GM12878 (cell line): ENCODE measurements around the gene TIPIN. TPM values are rescaled to one million over a fixed set of nuclear protein-coding genes. Genes with fewer than 3 reads are reported as not detected.

ENCODE experiments used
- BCL11A ChIP-seq: IDR thresholded peaks from 2 replicates; pipeline ENCODE4 v1.6.1; 2011; ENCODE audit warnings: low read depth, low read length
- BRCA1 ChIP-seq: IDR thresholded peaks from 2 replicates; pipeline ENCODE4 v1.6.1; 2011; ENCODE audit warnings: low read depth, low read length, improper control_type of control experiment
- CBFB ChIP-seq: IDR thresholded peaks from 2 replicates; pipeline ENCODE4 v1.6.1; 2016; ENCODE audit warnings: antibody characterized with exemption, low read depth
- CREB1 ChIP-seq: IDR thresholded peaks from 2 replicates; pipeline ENCODE4 v1.6.1; 2012; ENCODE audit warnings: low read depth, mild to moderate bottlenecking, inconsistent platforms
- CUX1 ChIP-seq: IDR thresholded peaks from 2 replicates; pipeline ENCODE4 v1.6.1; 2012; ENCODE audit warnings: improper control_type of control experiment, low read depth, low read length; ENCODE audit not compliant: insufficient replicate concordance
- E4F1 ChIP-seq: fragments of 450-650 bp; IDR thresholded peaks from 2 replicates; pipeline ENCODE4 v1.6.1; 2018; ENCODE audit warnings: borderline replicate concordance, mild to moderate bottlenecking; ENCODE audit not compliant: partially characterized antibody
- EED ChIP-seq: sonication (generic); IDR thresholded peaks from 2 replicates; pipeline ENCODE4 v1.6.1; 2016; ENCODE audit warnings: antibody characterized with exemption, low read depth
- EGR1 ChIP-seq, 2 experiments: IDR thresholded peaks; 1 replicate in 1 of 2; 2 replicates in 1 of 2; pipeline ENCODE4 v1.6.1; 2011 to 2012; ENCODE audit warnings: low read depth in 2 of 2, low read length in 2 of 2, borderline replicate concordance in 1 of 2, mild to moderate bottlenecking in 1 of 2, moderate library complexity in 1 of 2
- GATAD2B ChIP-seq: fragments of 450-650 bp; conservative IDR thresholded peaks from 2 replicates; pipeline ENCODE4 v1.6.1; 2017; ENCODE audit warnings: low read depth, mild to moderate bottlenecking, moderate library complexity
- IRF4 ChIP-seq: IDR thresholded peaks from 2 replicates; pipeline ENCODE4 v1.6.1; 2011; ENCODE audit warnings: low read depth, low read length
- MEF2A ChIP-seq: IDR thresholded peaks from 2 replicates; pipeline ENCODE4 v1.6.1; 2011; ENCODE audit warnings: low read depth, mild to moderate bottlenecking, low read length, moderate library complexity; ENCODE audit not compliant: insufficient read depth
- MEF2B ChIP-seq: fragments of 450-650 bp; IDR thresholded peaks from 2 replicates; pipeline ENCODE4 v1.6.1; 2018; ENCODE audit warnings: mild to moderate bottlenecking, moderate library complexity; ENCODE audit not compliant: partially characterized antibody, poor library complexity, severe bottlenecking
- NFYA ChIP-seq: IDR thresholded peaks from 2 replicates; pipeline ENCODE4 v1.6.1; 2011; ENCODE audit warnings: low read depth, mild to moderate bottlenecking, low read length, improper control_type of control experiment, borderline replicate concordance
- NR2C1 ChIP-seq: fragments of 450-650 bp; IDR thresholded peaks from 2 replicates; pipeline ENCODE4 v1.6.1; 2017; ENCODE audit warnings: antibody characterized with exemption, mild to moderate bottlenecking, moderate library complexity
- POLR2AphosphoS2 ChIP-seq: IDR thresholded peaks from 2 replicates; pipeline ENCODE4 v1.6.1; 2011; ENCODE audit warnings: low read depth, mild to moderate bottlenecking, low read length, improper control_type of control experiment, moderate library complexity
- RBBP5 ChIP-seq: fragments of 200-600 bp; sonication (generic); conservative IDR thresholded peaks from 2 replicates; pipeline ENCODE4 v1.6.1; 2016
- SMARCA5 ChIP-seq: fragments of 450-650 bp; IDR thresholded peaks from 2 replicates; pipeline ENCODE4 v1.6.1; 2017; ENCODE audit warnings: mild to moderate bottlenecking
- SPI1 ChIP-seq: IDR thresholded peaks from 2 replicates; pipeline ENCODE4 v1.6.1; 2011; ENCODE audit warnings: low read depth, mild to moderate bottlenecking, low read length, moderate library complexity, borderline replicate concordance; ENCODE audit not compliant: insufficient read depth
- STAT1 ChIP-seq: fragments of 450-650 bp; conservative IDR thresholded peaks from 2 replicates; pipeline ENCODE4 v1.6.1; 2014; ENCODE audit warnings: antibody characterized with exemption, mild to moderate bottlenecking
- STAT3 ChIP-seq: IDR thresholded peaks from 2 replicates; pipeline ENCODE4 v1.6.1; 2011; ENCODE audit warnings: low read depth, low read length, improper control_type of control experiment
- SUPT20H ChIP-seq: IDR thresholded peaks from 2 replicates; pipeline ENCODE4 v1.6.1; 2011; ENCODE audit warnings: low read depth, mild to moderate bottlenecking, low read length, moderate library complexity, borderline replicate concordance; ENCODE audit not compliant: control insufficient read depth
- TAF1 ChIP-seq: IDR thresholded peaks from 2 replicates; pipeline ENCODE4 v1.6.1; 2011; ENCODE audit warnings: mild to moderate bottlenecking, low read depth, low read length, borderline replicate concordance
- ZNF207 ChIP-seq: fragments of 450-650 bp; IDR thresholded peaks from 2 replicates; pipeline ENCODE4 v1.6.1; 2014; ENCODE audit warnings: antibody characterized with exemption, mild to moderate bottlenecking, borderline replicate concordance
- ZSCAN29 ChIP-seq: fragments of 450-650 bp; IDR thresholded peaks from 2 replicates; pipeline ENCODE4 v1.6.1; 2017; ENCODE audit warnings: mild to moderate bottlenecking, moderate library complexity
- polyA plus RNA-seq, 11 experiments: library from polyadenylated mRNA; depleted of rRNA in 4 of 11; unstranded in 6 of 11; stranded (reverse) in 5 of 11; fragments of >200 nt; fragmentation: Nextera tagmentation in 4 of 11; fragmentation: Illumina TruSeq in 1 of 11; extraction: Ambion mirVana in 4 of 11; extraction: Trizol in 1 of 11; gene quantifications; 1 replicate in 1 of 11; 2 replicates in 10 of 11; pipeline versions ENCODE4 v1.2.1 to v1.2.3, GENCODE V29; 2011 to 2016; ENCODE audit warnings: inconsistent platforms in 2 of 11, missing spikeins in 2 of 11, low read depth in 1 of 11
- total RNA-seq, 4 experiments: library from RNA; depleted of rRNA in 3 of 4; stranded (reverse); fragments of >200 nt in 3 of 4; fragmentation: Illumina TruSeq in 1 of 4; extraction: Trizol in 1 of 4; gene quantifications; 2 replicates each; pipeline versions ENCODE4 v1.2.1 to v1.2.3, GENCODE V29; 2013 to 2021

TIPIN gene
- total and polyA plus RNA-seq, 10 of the 15 experiments (the other 5 are each of a cell fraction or from before 2014, with no cell fraction given), result 21.1 to 69.2 (median 47.0) TPM

- no peak for TF ChIP-seq GATAD2B
- no peak for TF ChIP-seq CREB1
- TF ChIP-seq ZNF207, result no peak
- TF ChIP-seq SMARCA5, result peak; percentile 49
- peak; percentile 61 for TF ChIP-seq MEF2B
- TF ChIP-seq TAF1, result no peak
- no peak for TF ChIP-seq STAT1
- no peak for TF ChIP-seq CUX1
- TF ChIP-seq NR2C1, result no peak
- TF ChIP-seq BRCA1, result no peak
- no peak for TF ChIP-seq POLR2AphosphoS2
- no peak for TF ChIP-seq SPI1
- TF ChIP-seq E4F1, result no peak
- TF ChIP-seq STAT3, result no peak
- no peak for TF ChIP-seq BCL11A
- TF ChIP-seq EED, result peak; percentile 93
- TF ChIP-seq ZSCAN29, result no peak
- no peak for TF ChIP-seq NFYA
- no peak for TF ChIP-seq MEF2A
- TF ChIP-seq IRF4, result 0 out of 2 replicates have a peak, but pooled peaks have one; percentile 29
- no peak for TF ChIP-seq SUPT20H
- no peak for TF ChIP-seq CBFB
- TF ChIP-seq EGR1 (IDR thresholded peaks at IDR 0.05; ENCODE audit: borderline replicate concordance in 1 of 2, low read depth in 2 of 2, low read length in 2 of 2), result no peak
- no peak for TF ChIP-seq RBBP5
These were observed 44.9 kb upstream of the TIPIN start (continued) for GRCh38 chr15:66401130-66402021.
